IPS-NIHi11 (cell line): ENCODE data around the gene IGF2BP2.
"Not testable (repeated sequence)": the region's sequence is repeated elsewhere in the genome, so short reads cannot be mapped to it uniquely, and the experiment has no call there.

Experiments used
- DNase-seq: peaks from one replicate; pipeline ENCODE4 v3.0.0; 2012; ENCODE audit warnings: mixed read lengths, low spot score

The IGF2BP2 gene

GRCh38 chr3:185711255-185711870, 113.5 kb downstream of the IGF2BP2 start:
- DNase-seq, result no peak

GRCh38 chr3:185709251-185709955, 115.4 kb downstream of the IGF2BP2 start:
- no peak for DNase-seq

GRCh38 chr3:185708392-185708791, 116.5 kb downstream of the IGF2BP2 start:
- no peak for DNase-seq

- DNase-seq, result no peak
These were observed 119.3 kb downstream of the IGF2BP2 start for GRCh38 chr3:185705498-185705897.

- peak; percentile 49 for DNase-seq
These were observed 122.3 kb downstream of the IGF2BP2 start for GRCh38 chr3:185702262-185703225.

- no peak for DNase-seq
These were observed 123.1 kb downstream of the IGF2BP2 start for GRCh38 chr3:185701611-185702261.

GRCh38 chr3:185699927-185700326, 124.9 kb downstream of the IGF2BP2 start:
- DNase-seq, result no peak

GRCh38 chr3:185697228-185697627, 127.6 kb downstream of the IGF2BP2 start:
- DNase-seq, result not testable (repeated sequence)

GRCh38 chr3:185696039-185696438, 128.8 kb downstream of the IGF2BP2 start:
- no peak for DNase-seq

- no peak for DNase-seq
These were observed 130.7 kb downstream of the IGF2BP2 start for GRCh38 chr3:185693985-185694653.

GRCh38 chr3:185691622-185692021, 133.2 kb downstream of the IGF2BP2 start:
- DNase-seq, result no peak

GRCh38 chr3:185687271-185687878, 137.5 kb downstream of the IGF2BP2 start:
- DNase-seq, result no peak

GRCh38 chr3:185685231-185686035, 139.4 kb downstream of the IGF2BP2 start:
- DNase-seq, result no peak

- DNase-seq, result no peak
These were observed 144.6 kb downstream of the IGF2BP2 start for GRCh38 chr3:185680231-185680630.

GRCh38 chr3:185678027-185678426, 146.8 kb downstream of the IGF2BP2 start:
- no peak for DNase-seq

GRCh38 chr3:185677146-185677829, 147.6 kb downstream of the IGF2BP2 start:
- DNase-seq, result peak; percentile 81

GRCh38 chr3:185667574-185667973, 157.3 kb downstream of the IGF2BP2 start:
- DNase-seq, result no peak

- DNase-seq, result no peak
These were observed 160.9 kb downstream of the IGF2BP2 start for GRCh38 chr3:185663929-185664328.

GRCh38 chr3:185661772-185662171, 163.1 kb downstream of the IGF2BP2 start:
- DNase-seq, result no peak

GRCh38 chr3:185661296-185661695, 163.5 kb downstream of the IGF2BP2 start:
- not testable (repeated sequence) for DNase-seq
